ENCODE results near the gene MYO5A.
"Not testable (repeated sequence)": the region's sequence is repeated elsewhere in the genome, so short reads cannot be mapped to it uniquely, and the experiment has no call there.

Gene MYO5A

GRCh38 chr15:52427804-52428203 is 100.9 kb downstream of the MYO5A start:
- 71 to 78% methylated on average over 3 of the region's 3 CpGs for WGBS, 2 experiments
- H3K27ac ChIP-seq (ENCODE audit: insufficient read depth, low read depth, low read length, poor library complexity, severe bottlenecking): no peak overlapping the region
- H3K4me3 ChIP-seq (ENCODE audit: insufficient read depth, low read depth, low read length): no peak overlapping the region

GRCh38 chr15:52424856-52425431 is 103.7 kb downstream of the MYO5A start:
- no peaks in the 10 kb centered on the region for H3K9me3 ChIP-seq (ENCODE audit: control insufficient read depth, low read length)
- no peak overlapping the region for H3K27ac ChIP-seq (ENCODE audit: insufficient read depth, low read depth, low read length, poor library complexity, severe bottlenecking)
- H3K36me3 ChIP-seq (ENCODE audit: control insufficient read depth, insufficient read depth, low read length): no peaks in the 10 kb centered on the region
- no peaks in the 10 kb centered on the region for H3K27me3 ChIP-seq (ENCODE audit: control insufficient read depth, insufficient read depth, low read length, poor library complexity, severe bottlenecking)
- H3K4me3 ChIP-seq (ENCODE audit: insufficient read depth, low read depth, low read length): no peak overlapping the region
- no peaks in the 10 kb centered on the region for H3K4me1 ChIP-seq (ENCODE audit: control insufficient read depth, insufficient read depth, low read length)
- WGBS, 2 experiments: 92 to 94% methylated on average over 2 of the region's 2 CpGs

More at GRCh38 chr15:52427804-52428203, 100.9 kb downstream of the MYO5A start:
- no peaks in the 10 kb centered on the region for H3K27me3 ChIP-seq (ENCODE audit: control insufficient read depth, insufficient read depth, low read length, poor library complexity, severe bottlenecking)
- no peaks in the 10 kb centered on the region for H3K36me3 ChIP-seq (ENCODE audit: control insufficient read depth, insufficient read depth, low read length)
- no peaks in the 10 kb centered on the region for H3K4me1 ChIP-seq (ENCODE audit: control insufficient read depth, insufficient read depth, low read length)
- no peaks in the 10 kb centered on the region for H3K9me3 ChIP-seq (ENCODE audit: control insufficient read depth, low read length)

- no peak overlapping the region for H3K4me3 ChIP-seq (ENCODE audit: insufficient read depth, low read depth, low read length)
- no peaks in the 10 kb centered on the region for H3K27me3 ChIP-seq (ENCODE audit: control insufficient read depth, insufficient read depth, low read length, poor library complexity, severe bottlenecking)
- H3K4me1 ChIP-seq (ENCODE audit: control insufficient read depth, insufficient read depth, low read length): no peaks in the 10 kb centered on the region
- H3K36me3 ChIP-seq (ENCODE audit: control insufficient read depth, insufficient read depth, low read length): no peaks in the 10 kb centered on the region
- no peak overlapping the region for H3K27ac ChIP-seq (ENCODE audit: insufficient read depth, low read depth, low read length, poor library complexity, severe bottlenecking)
- H3K9me3 ChIP-seq (ENCODE audit: control insufficient read depth, low read length): no peaks in the 10 kb centered on the region
- WGBS, 2 experiments: 100% methylated on average over 1 of the region's 1 CpG; no CpG with 5 or more reads in 1 of the 2 experiments
These were observed 104.8 kb downstream of the MYO5A start for GRCh38 chr15:52423852-52424251.

DNA sequence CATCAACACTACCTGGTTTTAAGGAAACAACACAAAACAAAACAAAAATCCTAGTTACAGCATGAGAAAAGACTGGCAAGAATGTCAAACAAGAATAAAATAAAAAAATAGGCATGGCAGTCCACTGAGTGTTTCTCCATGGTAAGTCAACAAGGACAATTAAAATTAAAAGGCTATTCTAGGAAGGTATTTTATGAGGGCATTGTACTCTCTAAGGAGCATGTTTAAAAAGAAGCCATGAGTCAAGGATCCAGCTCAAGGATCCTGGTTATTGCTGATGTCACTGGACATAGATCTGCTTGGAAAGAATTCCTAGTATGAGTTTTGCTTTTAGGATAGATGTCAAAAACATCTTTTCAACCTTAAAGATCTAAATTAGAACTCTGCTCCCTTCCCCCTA is 106.7 kb downstream of the MYO5A start:
- no peak overlapping the region for H3K4me3 ChIP-seq (ENCODE audit: insufficient read depth, low read depth, low read length)
- H3K27ac ChIP-seq (ENCODE audit: insufficient read depth, low read depth, low read length, poor library complexity, severe bottlenecking): no peak overlapping the region
- H3K27me3 ChIP-seq (ENCODE audit: control insufficient read depth, insufficient read depth, low read length, poor library complexity, severe bottlenecking): no peaks in the 10 kb centered on the region
- H3K4me1 ChIP-seq (ENCODE audit: control insufficient read depth, insufficient read depth, low read length): no peaks in the 10 kb centered on the region
- no peaks in the 10 kb centered on the region for H3K36me3 ChIP-seq (ENCODE audit: control insufficient read depth, insufficient read depth, low read length)
- H3K9me3 ChIP-seq (ENCODE audit: control insufficient read depth, low read length): no peaks in the 10 kb centered on the region

GRCh38 chr15:52421029-52421428 is 107.7 kb downstream of the MYO5A start:
- 96 to 100% methylated on average over 3 of the region's 3 CpGs for WGBS, 2 experiments
- H3K9me3 ChIP-seq (ENCODE audit: control insufficient read depth, low read length): no peaks in the 10 kb centered on the region

DNA sequence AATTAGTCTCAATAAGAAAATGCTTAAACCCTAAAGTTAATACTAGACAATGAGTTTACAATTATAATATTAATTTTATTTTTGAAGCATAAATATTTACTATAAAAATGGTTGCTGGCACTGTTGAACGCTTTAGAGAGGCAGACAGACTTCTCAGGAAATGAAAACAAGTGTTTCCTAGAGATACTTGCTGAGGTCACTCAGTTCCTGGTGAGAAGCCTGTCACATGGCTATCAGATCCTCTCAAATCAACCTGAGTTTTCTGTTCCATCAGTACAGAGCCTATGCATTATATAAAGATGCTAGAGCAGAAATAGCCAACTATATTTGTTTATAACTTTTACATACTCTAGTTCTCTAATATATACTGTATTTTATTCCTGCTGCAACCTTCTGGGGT is 109.2 kb downstream of the MYO5A start:
- Histone ChIP-seq H3K27me3 (ENCODE audit: control insufficient read depth, insufficient read depth, low read length, poor library complexity, severe bottlenecking) (no peaks in the 10 kb centered on the region), H3K4me1 (ENCODE audit: control insufficient read depth, insufficient read depth, low read length) (no peaks in the 10 kb centered on the region), H3K36me3 (ENCODE audit: control insufficient read depth, insufficient read depth, low read length) (no peaks in the 10 kb centered on the region), H3K9me3 (ENCODE audit: control insufficient read depth, low read length) (no peaks in the 10 kb centered on the region), H3K27ac (ENCODE audit: insufficient read depth, low read depth, low read length, poor library complexity, severe bottlenecking) (no peak overlapping the region), H3K4me3 (ENCODE audit: insufficient read depth, low read depth, low read length) (no peak overlapping the region)
- WGBS, 2 experiments: 88 to 100% methylated on average over 1 of the region's 1 CpG

More at GRCh38 chr15:52421029-52421428, 107.7 kb downstream of the MYO5A start:
- Histone ChIP-seq H3K27me3 (ENCODE audit: control insufficient read depth, insufficient read depth, low read length, poor library complexity, severe bottlenecking) (no peaks in the 10 kb centered on the region), H3K4me1 (ENCODE audit: control insufficient read depth, insufficient read depth, low read length) (no peaks in the 10 kb centered on the region), H3K36me3 (ENCODE audit: control insufficient read depth, insufficient read depth, low read length) (no peaks in the 10 kb centered on the region), H3K4me3 (ENCODE audit: insufficient read depth, low read depth, low read length) (no peak overlapping the region), H3K27ac (ENCODE audit: insufficient read depth, low read depth, low read length, poor library complexity, severe bottlenecking) (no peak overlapping the region)

GRCh38 chr15:52417957-52418356 is 110.7 kb downstream of the MYO5A start:
- Histone ChIP-seq H3K9me3 (ENCODE audit: control insufficient read depth, low read length) (no peaks in the 10 kb centered on the region), H3K27me3 (ENCODE audit: control insufficient read depth, insufficient read depth, low read length, poor library complexity, severe bottlenecking) (no peaks in the 10 kb centered on the region), H3K4me1 (ENCODE audit: control insufficient read depth, insufficient read depth, low read length) (no peaks in the 10 kb centered on the region), H3K27ac (ENCODE audit: insufficient read depth, low read depth, low read length, poor library complexity, severe bottlenecking) (no peak overlapping the region), H3K36me3 (ENCODE audit: control insufficient read depth, insufficient read depth, low read length) (no peaks in the 10 kb centered on the region), H3K4me3 (ENCODE audit: insufficient read depth, low read depth, low read length) (no peak overlapping the region)
- WGBS, 2 experiments: 97 to 99% methylated on average over 1 to 2 of the region's 2 CpGs

DNA sequence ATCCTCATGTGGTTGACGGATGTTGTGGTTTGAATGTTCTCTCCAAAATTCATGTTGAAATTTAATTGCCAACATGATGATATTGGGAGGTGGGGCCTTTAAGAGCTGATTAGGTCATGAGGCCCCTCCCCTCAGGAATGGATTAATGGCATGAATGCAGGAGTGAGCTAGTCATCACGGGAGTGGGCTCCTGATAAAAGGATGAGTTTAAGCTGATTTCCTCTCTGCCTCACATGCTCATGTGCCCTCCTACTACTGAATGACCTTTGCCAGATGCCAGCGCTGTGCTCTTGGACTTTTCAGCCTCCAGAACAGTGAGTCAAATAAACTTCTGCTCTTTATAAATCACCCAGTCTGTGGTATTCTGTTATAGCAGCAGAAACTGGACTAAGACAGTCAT is 111.2 kb downstream of the MYO5A start:
- Histone ChIP-seq H3K9me3 (ENCODE audit: control insufficient read depth, low read length) (no peaks in the 10 kb centered on the region), H3K4me3 (ENCODE audit: insufficient read depth, low read depth, low read length) (no peak overlapping the region), H3K27me3 (ENCODE audit: control insufficient read depth, insufficient read depth, low read length, poor library complexity, severe bottlenecking) (no peaks in the 10 kb centered on the region), H3K4me1 (ENCODE audit: control insufficient read depth, insufficient read depth, low read length) (no peaks in the 10 kb centered on the region), H3K27ac (ENCODE audit: insufficient read depth, low read depth, low read length, poor library complexity, severe bottlenecking) (no peak overlapping the region), H3K36me3 (ENCODE audit: control insufficient read depth, insufficient read depth, low read length) (no peaks in the 10 kb centered on the region)
- WGBS, 2 experiments: 79 to 80% methylated on average over 3 of the region's 3 CpGs

DNA sequence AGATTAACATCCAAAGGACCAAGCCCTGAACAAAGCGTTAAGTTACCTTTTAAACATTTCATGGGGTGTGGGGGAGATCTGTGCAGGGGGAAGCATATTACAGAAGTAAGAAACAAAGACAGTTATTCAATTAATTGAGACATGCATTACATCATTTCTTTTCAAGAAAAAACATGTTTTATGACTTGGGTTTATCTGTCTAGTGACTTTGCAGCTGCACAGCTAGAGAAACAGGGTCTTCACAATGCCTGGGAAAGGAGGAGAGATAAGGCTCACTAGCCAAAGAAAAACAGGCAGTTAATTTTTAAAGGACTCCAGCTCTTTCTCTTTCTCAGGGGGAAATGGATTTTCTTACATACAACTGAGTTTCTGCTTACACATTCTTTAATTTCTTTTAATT is 112.1 kb downstream of the MYO5A start:
- H3K4me3 ChIP-seq (ENCODE audit: insufficient read depth, low read depth, low read length); H3K9me3 ChIP-seq (ENCODE audit: control insufficient read depth, low read length); H3K36me3 ChIP-seq (ENCODE audit: control insufficient read depth, insufficient read depth, low read length); H3K4me1 ChIP-seq (ENCODE audit: control insufficient read depth, insufficient read depth, low read length); H3K27ac ChIP-seq (ENCODE audit: insufficient read depth, low read depth, low read length, poor library complexity, severe bottlenecking); H3K27me3 ChIP-seq (ENCODE audit: control insufficient read depth, insufficient read depth, low read length, poor library complexity, severe bottlenecking): not testable (repeated sequence)
- WGBS, 2 experiments: 92% methylated on average over 1 of the region's 1 CpG; no CpG with 5 or more reads in 1 of the 2 experiments

GRCh38 chr15:52415628-52416027 is 113.1 kb downstream of the MYO5A start:
- no peaks in the 10 kb centered on the region for H3K36me3 ChIP-seq (ENCODE audit: control insufficient read depth, insufficient read depth, low read length)
- H3K27me3 ChIP-seq (ENCODE audit: control insufficient read depth, insufficient read depth, low read length, poor library complexity, severe bottlenecking): no peaks in the 10 kb centered on the region
- H3K27ac ChIP-seq (ENCODE audit: insufficient read depth, low read depth, low read length, poor library complexity, severe bottlenecking): no peak overlapping the region
- H3K4me1 ChIP-seq (ENCODE audit: control insufficient read depth, insufficient read depth, low read length): no peaks in the 10 kb centered on the region
- H3K4me3 ChIP-seq (ENCODE audit: insufficient read depth, low read depth, low read length): no peak overlapping the region
- H3K9me3 ChIP-seq (ENCODE audit: control insufficient read depth, low read length): no peaks in the 10 kb centered on the region
- 100% methylated on average over 1 of the region's 2 CpGs for WGBS, 2 experiments

DNA sequence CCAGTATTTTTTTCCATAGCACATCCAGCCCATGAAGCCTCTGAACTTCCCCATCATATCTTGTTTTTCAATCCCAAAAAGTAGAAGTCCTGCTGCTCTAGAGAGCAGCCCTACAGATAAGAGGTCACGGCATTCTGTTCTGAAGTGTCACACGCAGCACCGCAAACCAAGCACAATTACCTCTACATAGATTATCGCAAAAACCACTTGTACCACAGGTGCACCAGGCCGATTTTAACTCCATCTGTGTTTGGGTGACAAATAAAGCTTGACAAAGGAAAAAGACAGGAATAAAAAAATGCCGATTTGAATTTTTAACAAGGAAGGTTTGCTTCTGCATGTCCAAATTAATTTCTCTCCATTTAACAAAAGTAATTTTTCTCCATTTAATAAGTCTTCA is 113.7 kb downstream of the MYO5A start:
- WGBS, 2 experiments: 95 to 96% methylated on average over 6 of the region's 6 CpGs
- no peaks in the 10 kb centered on the region for H3K4me1 ChIP-seq (ENCODE audit: control insufficient read depth, insufficient read depth, low read length)
- H3K27ac ChIP-seq (ENCODE audit: insufficient read depth, low read depth, low read length, poor library complexity, severe bottlenecking): no peak overlapping the region

More for the DNA sequence above, 113.7 kb downstream of the MYO5A start:
- Histone ChIP-seq H3K27me3 (ENCODE audit: control insufficient read depth, insufficient read depth, low read length, poor library complexity, severe bottlenecking) (no peaks in the 10 kb centered on the region), H3K9me3 (ENCODE audit: control insufficient read depth, low read length) (no peaks in the 10 kb centered on the region), H3K36me3 (ENCODE audit: control insufficient read depth, insufficient read depth, low read length) (no peaks in the 10 kb centered on the region), H3K4me3 (ENCODE audit: insufficient read depth, low read depth, low read length) (no peak overlapping the region)
